Fibroblast of mammary gland (primary cell): ENCODE results near the gene SARNP.
"Not testable (repeated sequence)": the region's sequence is repeated elsewhere in the genome, so short reads cannot be mapped to it uniquely, and the experiment has no call there.

ENCODE experiments used
- DNase-seq: peaks from one replicate; pipeline ENCODE4 v3.0.0-alpha.2; 2010; ENCODE audit warnings: low read depth
- H3K4me3 ChIP-seq: 2 replicates; pipeline ENCODE4 v1.5.1; 2011; ENCODE audit warnings: low read depth, mild to moderate bottlenecking, low read length, moderate library complexity; ENCODE audit not compliant: control insufficient read depth
- CTCF ChIP-seq: conservative IDR thresholded peaks from 2 replicates; pipeline ENCODE4 v1.5.1; 2011; ENCODE audit warnings: low read depth, low read length, inconsistent platforms; ENCODE audit not compliant: control insufficient read depth, insufficient read depth

SARNP gene

GRCh38 chr12:55777856-55778255 is 39.7 kb downstream of the SARNP start:
- no peak for DNase-seq
- H3K4me3 ChIP-seq = no peak overlapping the region
- no peak for TF ChIP-seq CTCF

- TF ChIP-seq CTCF = no peak
- no peak overlapping the region for H3K4me3 ChIP-seq
- no peak for DNase-seq
Measured at GRCh38 chr12:55771736-55772135, 45.8 kb downstream of the SARNP start.

- no peak for DNase-seq
- TF ChIP-seq CTCF = no peak
- no peak overlapping the region for H3K4me3 ChIP-seq
Measured at GRCh38 chr12:55767156-55767555, 50.4 kb downstream of the SARNP start.

- no peak for TF ChIP-seq CTCF
Measured at GRCh38 chr12:55765736-55766290, 51.7 kb downstream of the SARNP start.

GRCh38 chr12:55762646-55763045 is 54.9 kb downstream of the SARNP start:
- no peak for DNase-seq
- TF ChIP-seq CTCF = no peak
- no peak overlapping the region for H3K4me3 ChIP-seq

More at GRCh38 chr12:55765736-55766290, 51.7 kb downstream of the SARNP start:
- H3K4me3 ChIP-seq = no peak overlapping the region
- no peak for DNase-seq

- no peak for TF ChIP-seq CTCF
- peak; percentile 16 for DNase-seq
- H3K4me3 ChIP-seq = no peak overlapping the region
Measured at GRCh38 chr12:55760663-55761062, 56.9 kb downstream of the SARNP start.

GRCh38 chr12:55758575-55758974 is 58.9 kb downstream of the SARNP start:
- not testable (repeated sequence) for H3K4me3 ChIP-seq, DNase-seq

GRCh38 chr12:55757701-55758100 is 59.8 kb downstream of the SARNP start:
- DNase-seq = no peak
- H3K4me3 ChIP-seq = no peak overlapping the region
- no peak for TF ChIP-seq CTCF
